ENCODE data around the gene IFFO2.

IFFO2 gene

DNA sequence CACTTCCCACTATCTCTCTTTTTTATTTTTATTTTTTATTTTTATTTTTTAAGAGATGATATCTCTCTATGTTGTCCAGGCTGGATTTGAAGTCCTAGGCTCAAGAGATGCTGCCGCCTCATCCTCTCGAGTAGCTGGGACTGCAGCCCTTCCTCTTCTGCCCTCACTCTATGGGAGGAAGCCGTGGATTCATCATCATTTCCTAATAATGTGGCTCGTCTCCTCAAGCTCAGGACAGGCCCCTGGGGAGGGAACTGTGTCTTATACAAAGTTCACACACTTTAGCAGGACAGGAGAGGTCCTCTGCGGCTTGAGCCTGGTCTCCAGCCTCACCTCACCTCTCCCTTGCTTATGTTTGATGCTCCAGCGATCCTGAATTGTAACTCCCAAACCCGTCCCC, 16.5 kb upstream of the IFFO2 start:
- Histone ChIP-seq H3K4me3 (ENCODE audit: insufficient read length, low read depth) (no peak overlapping the region), H3K36me3 (ENCODE audit: insufficient read depth, insufficient read length, low read length) (no peaks in the 10 kb centered on the region), H3K9ac (ENCODE audit: insufficient read length, low read depth) (no peak overlapping the region), H3K4me1 (ENCODE audit: insufficient read depth, insufficient read length) (no peaks in the 10 kb centered on the region), H3K9me3 (ENCODE audit: insufficient read depth, low read length) (no peaks in the 10 kb centered on the region), H3K27me3 (ENCODE audit: insufficient read depth, insufficient read length) (no peaks in the 10 kb centered on the region)
- no peak for DNase-seq (ENCODE audit: low read depth, low spot score)
- no peak for TF ChIP-seq ZNF274 (IDR thresholded peaks at IDR 0.05; ENCODE audit: low read depth, low read length)
- no peak for TF ChIP-seq YY1 (IDR thresholded peaks at IDR 0.05; ENCODE audit: insufficient read depth, insufficient read length)
- TF ChIP-seq SUZ12 (IDR thresholded peaks at IDR 0.05; ENCODE audit: extremely low read depth, insufficient read depth, insufficient read length), result no peak

DNA sequence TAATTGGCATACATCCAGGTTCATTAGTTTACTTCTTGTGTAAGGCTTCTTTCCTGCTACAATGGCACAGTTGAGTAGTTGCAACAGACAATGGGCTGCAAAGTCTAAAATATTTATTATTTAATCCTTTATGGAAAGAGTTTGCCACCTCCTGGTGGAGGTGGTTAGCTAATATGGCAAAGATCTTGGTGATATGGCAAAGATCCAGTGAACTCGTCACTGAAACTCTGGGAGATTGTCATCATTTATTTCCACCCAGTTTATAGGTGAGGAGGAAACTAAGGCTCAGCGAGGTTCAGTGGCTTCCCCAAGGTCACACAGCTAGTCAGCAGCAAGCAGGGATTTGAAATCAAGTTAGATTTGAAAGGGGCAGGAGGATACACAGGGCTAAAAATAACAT, 16.1 kb upstream of the IFFO2 start:
- H3K9ac ChIP-seq (ENCODE audit: insufficient read length, low read depth), result no peak overlapping the region
- no peak for DNase-seq (ENCODE audit: low read depth, low spot score)

DNA sequence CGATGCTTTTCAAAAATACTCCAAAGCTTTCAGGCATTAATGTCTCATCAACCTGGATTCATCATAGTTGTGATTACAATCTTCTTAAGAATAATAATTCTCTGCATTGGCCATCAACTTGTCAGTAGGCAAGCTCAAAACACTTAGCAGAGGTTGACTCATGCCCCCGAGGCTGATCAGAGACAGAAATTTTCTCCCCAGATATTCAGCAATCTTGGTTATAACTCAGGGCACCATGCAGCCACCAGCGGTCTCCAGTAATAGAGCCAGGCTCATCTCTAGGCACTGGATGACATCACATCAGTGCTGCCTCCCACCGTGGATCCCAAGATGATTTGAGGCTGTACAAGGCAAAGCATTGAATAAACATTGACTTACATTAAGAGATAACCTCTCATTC, 14.3 kb upstream of the IFFO2 start:
- Histone ChIP-seq H3K9me3 (ENCODE audit: insufficient read depth, low read length) (no peaks in the 10 kb centered on the region), H3K4me1 (ENCODE audit: insufficient read depth, insufficient read length) (peaks cover 4% of the 10 kb centered on the region), H3K9ac (ENCODE audit: insufficient read length, low read depth) (no peak overlapping the region), H3K36me3 (ENCODE audit: insufficient read depth, insufficient read length, low read length) (no peaks in the 10 kb centered on the region), H3K27me3 (ENCODE audit: insufficient read depth, insufficient read length) (no peaks in the 10 kb centered on the region), H3K4me3 (ENCODE audit: insufficient read length, low read depth) (no peak overlapping the region)
- TF ChIP-seq SUZ12 (IDR thresholded peaks at IDR 0.05; ENCODE audit: extremely low read depth, insufficient read depth, insufficient read length), result no peak
- TF ChIP-seq YY1 (IDR thresholded peaks at IDR 0.05; ENCODE audit: insufficient read depth, insufficient read length), result no peak
- no peak for DNase-seq (ENCODE audit: low read depth, low spot score)

More for the DNA sequence above, 16.1 kb upstream of the IFFO2 start:
- Histone ChIP-seq H3K9me3 (ENCODE audit: insufficient read depth, low read length) (no peaks in the 10 kb centered on the region), H3K4me1 (ENCODE audit: insufficient read depth, insufficient read length) (no peaks in the 10 kb centered on the region), H3K4me3 (ENCODE audit: insufficient read length, low read depth) (no peak overlapping the region), H3K27me3 (ENCODE audit: insufficient read depth, insufficient read length) (no peaks in the 10 kb centered on the region), H3K36me3 (ENCODE audit: insufficient read depth, insufficient read length, low read length) (no peaks in the 10 kb centered on the region)
- no peak for TF ChIP-seq YY1 (IDR thresholded peaks at IDR 0.05; ENCODE audit: insufficient read depth, insufficient read length)
- no peak for TF ChIP-seq SUZ12 (IDR thresholded peaks at IDR 0.05; ENCODE audit: extremely low read depth, insufficient read depth, insufficient read length)
- TF ChIP-seq ZNF274 (IDR thresholded peaks at IDR 0.05; ENCODE audit: low read depth, low read length), result no peak

DNA sequence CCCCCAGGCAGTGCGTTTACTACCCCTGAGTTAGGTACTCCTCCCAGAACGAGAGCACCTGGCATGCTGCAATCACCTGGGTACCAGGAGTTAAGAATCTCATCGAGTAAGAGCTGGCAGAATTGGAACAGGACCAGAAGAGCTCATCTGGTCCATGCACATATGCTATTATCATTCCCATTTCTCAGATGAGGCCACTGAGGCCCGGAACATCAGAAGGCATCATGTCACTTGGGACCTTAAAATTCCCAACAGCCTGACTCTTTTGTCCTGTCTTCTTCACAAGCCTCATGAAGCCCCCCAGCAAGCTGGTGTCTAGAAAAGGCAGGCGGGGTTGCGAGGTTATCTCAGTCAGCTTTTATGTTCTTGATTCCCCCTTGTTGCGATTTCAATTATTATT, 13.9 kb upstream of the IFFO2 start:
- Histone ChIP-seq H3K4me3 (ENCODE audit: insufficient read length, low read depth) (no peak overlapping the region), H3K9ac (ENCODE audit: insufficient read length, low read depth) (no peak overlapping the region), H3K27me3 (ENCODE audit: insufficient read depth, insufficient read length) (no peaks in the 10 kb centered on the region), H3K4me1 (ENCODE audit: insufficient read depth, insufficient read length) (peaks cover 4% of the 10 kb centered on the region), H3K9me3 (ENCODE audit: insufficient read depth, low read length) (no peaks in the 10 kb centered on the region), H3K36me3 (ENCODE audit: insufficient read depth, insufficient read length, low read length) (no peaks in the 10 kb centered on the region)
- TF ChIP-seq YY1 (IDR thresholded peaks at IDR 0.05; ENCODE audit: insufficient read depth, insufficient read length) (no peak), ZNF274 (IDR thresholded peaks at IDR 0.05; ENCODE audit: low read depth, low read length) (no peak), SUZ12 (IDR thresholded peaks at IDR 0.05; ENCODE audit: extremely low read depth, insufficient read depth, insufficient read length) (no peak)
- no peak for DNase-seq (ENCODE audit: low read depth, low spot score)

DNA sequence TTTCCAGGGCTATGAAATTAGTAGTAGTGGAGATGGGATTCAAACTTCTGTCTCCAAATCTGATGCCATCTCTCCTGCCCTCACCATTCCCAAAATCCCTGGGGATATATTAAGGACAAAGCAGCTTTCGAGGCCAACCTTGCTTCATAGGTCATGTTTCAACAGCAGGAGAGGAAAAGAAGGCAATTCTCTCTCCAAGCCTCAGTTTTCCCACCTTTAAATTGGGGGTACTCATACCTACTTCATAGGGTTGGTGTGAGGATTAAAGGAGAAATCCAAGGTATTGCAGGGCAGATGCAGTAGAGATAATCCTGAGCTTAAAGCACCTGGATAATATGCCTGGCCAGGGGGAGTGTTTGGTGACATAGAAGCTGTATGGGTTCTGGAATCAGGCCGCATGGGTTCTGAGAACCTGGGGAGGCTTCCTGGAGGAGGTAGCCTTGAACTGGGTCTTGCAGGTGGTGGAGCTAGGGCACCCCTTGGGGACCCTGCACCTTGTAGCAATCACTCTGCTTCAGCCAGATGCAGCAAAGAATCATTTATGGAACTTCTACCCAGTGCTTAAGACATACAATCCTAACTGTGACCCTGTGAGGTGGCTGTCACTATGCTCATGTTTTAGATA, 10.7 kb upstream of the IFFO2 start:
- Histone ChIP-seq H3K9ac (ENCODE audit: insufficient read length, low read depth) (no peak overlapping the region), H3K9me3 (ENCODE audit: insufficient read depth, low read length) (no peaks in the 10 kb centered on the region), H3K36me3 (ENCODE audit: insufficient read depth, insufficient read length, low read length) (no peaks in the 10 kb centered on the region), H3K4me3 (ENCODE audit: insufficient read length, low read depth) (no peak overlapping the region), H3K4me1 (ENCODE audit: insufficient read depth, insufficient read length) (peaks cover 13% of the 10 kb centered on the region), H3K27me3 (ENCODE audit: insufficient read depth, insufficient read length) (no peaks in the 10 kb centered on the region)
- no peak for TF ChIP-seq SUZ12 (IDR thresholded peaks at IDR 0.05; ENCODE audit: extremely low read depth, insufficient read depth, insufficient read length)
- TF ChIP-seq YY1 (IDR thresholded peaks at IDR 0.05; ENCODE audit: insufficient read depth, insufficient read length), result no peak
- no peak for DNase-seq (ENCODE audit: low read depth, low spot score)

DNA sequence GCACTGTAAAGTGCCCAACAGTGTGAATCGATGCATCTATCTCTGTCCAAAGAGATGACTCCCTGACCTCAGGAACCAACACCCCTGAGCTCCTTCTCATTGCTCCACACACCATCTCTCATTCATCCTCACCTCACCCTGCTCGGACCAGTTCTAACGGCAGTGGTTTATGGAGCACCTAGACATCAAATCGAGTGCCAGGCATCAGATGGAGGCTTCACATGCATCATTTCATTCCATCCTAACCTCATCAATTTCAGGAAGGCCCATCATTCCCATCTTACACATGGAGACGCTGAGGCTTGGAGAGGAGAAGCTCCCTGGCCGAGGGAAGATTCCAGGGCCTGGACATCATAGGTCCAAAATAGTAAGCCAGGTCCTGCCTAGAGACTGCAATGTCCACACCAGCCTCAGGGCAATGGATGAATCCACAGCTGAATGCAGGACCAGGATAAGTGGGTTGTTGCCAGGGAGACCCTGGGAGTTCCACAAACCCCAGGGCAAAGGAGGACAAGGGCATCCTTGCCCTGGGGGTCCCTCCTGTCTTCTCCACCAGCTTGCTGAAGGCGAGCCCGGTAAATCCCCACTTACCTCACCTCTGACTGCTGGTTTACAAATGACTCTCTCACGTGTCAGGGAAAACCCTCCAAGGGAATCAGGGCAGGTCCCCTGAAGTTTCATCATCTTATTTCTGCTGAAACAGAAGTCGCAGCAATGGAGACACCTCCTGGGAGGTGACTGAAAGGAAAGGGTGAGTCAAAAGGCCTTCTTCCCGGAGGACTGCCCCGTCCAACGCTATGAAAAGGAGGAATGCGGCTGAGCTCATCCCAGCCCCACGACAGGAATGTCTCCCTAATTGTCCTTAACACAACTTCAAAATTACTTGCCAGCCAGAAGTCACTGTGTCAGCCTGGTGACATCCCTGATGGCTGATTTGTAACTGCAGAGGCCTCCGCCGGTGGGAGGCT, 9.0 kb upstream of the IFFO2 start:
- Histone ChIP-seq H3K36me3 (ENCODE audit: insufficient read depth, insufficient read length, low read length) (no peaks in the 10 kb centered on the region), H3K4me1 (ENCODE audit: insufficient read depth, insufficient read length) (peaks cover 13% of the 10 kb centered on the region), H3K4me3 (ENCODE audit: insufficient read length, low read depth) (no peak overlapping the region), H3K9me3 (ENCODE audit: insufficient read depth, low read length) (no peaks in the 10 kb centered on the region), H3K27me3 (ENCODE audit: insufficient read depth, insufficient read length) (no peaks in the 10 kb centered on the region), H3K9ac (ENCODE audit: insufficient read length, low read depth) (no peak overlapping the region)
- DNase-seq (ENCODE audit: low read depth, low spot score), result peak; percentile 71
- TF ChIP-seq SUZ12 (IDR thresholded peaks at IDR 0.05; ENCODE audit: extremely low read depth, insufficient read depth, insufficient read length), result no peak
- no peak for TF ChIP-seq ZNF274 (IDR thresholded peaks at IDR 0.05; ENCODE audit: low read depth, low read length)
- no peak for TF ChIP-seq YY1 (IDR thresholded peaks at IDR 0.05; ENCODE audit: insufficient read depth, insufficient read length)

DNA sequence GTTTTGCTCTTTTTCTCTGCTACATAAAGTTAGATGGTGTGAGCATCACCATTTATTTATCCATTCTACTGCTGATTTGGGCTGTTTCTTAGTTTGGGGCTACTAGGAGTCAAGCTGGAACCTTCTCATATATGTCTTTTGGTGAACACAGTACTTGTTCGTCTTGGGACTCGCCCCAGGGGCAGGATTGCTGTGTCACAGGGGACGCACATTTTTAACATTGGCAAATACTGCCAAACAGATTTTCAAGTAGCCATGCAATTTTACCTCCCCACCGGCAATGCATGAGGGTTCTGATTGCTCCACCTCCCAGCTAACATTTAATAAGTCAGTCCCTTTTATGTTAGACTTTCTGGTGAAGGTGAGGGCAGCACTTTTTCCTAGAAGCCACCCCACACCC, 7.5 kb upstream of the IFFO2 start:
- no peak for DNase-seq (ENCODE audit: low read depth, low spot score)
- no peaks in the 10 kb centered on the region for H3K36me3 ChIP-seq (ENCODE audit: insufficient read depth, insufficient read length, low read length)
- H3K9me3 ChIP-seq (ENCODE audit: insufficient read depth, low read length), result no peaks in the 10 kb centered on the region
- H3K9ac ChIP-seq (ENCODE audit: insufficient read length, low read depth), result no peak overlapping the region
- H3K4me3 ChIP-seq (ENCODE audit: insufficient read length, low read depth), result no peak overlapping the region
- TF ChIP-seq SUZ12 (IDR thresholded peaks at IDR 0.05; ENCODE audit: extremely low read depth, insufficient read depth, insufficient read length) (no peak), YY1 (IDR thresholded peaks at IDR 0.05; ENCODE audit: insufficient read depth, insufficient read length) (no peak), ZNF274 (IDR thresholded peaks at IDR 0.05; ENCODE audit: low read depth, low read length) (no peak)
- peaks cover 13% of the 10 kb centered on the region for H3K4me1 ChIP-seq (ENCODE audit: insufficient read depth, insufficient read length)
- no peaks in the 10 kb centered on the region for H3K27me3 ChIP-seq (ENCODE audit: insufficient read depth, insufficient read length)
